Omental fat pad (tissue), 4 donors: Measurements from ENCODE around the gene BTBD8. TPM values are rescaled to one million over a fixed set of nuclear protein-coding genes. Genes with fewer than 3 reads are reported as not detected.
A peak's percentile ranks its signal among the peaks of the same experiment; 100 is the strongest.

Experiments
- ATAC-seq: fragments of 150-250 bp; one replicate; pipeline ENCODE4 v1.9.1; 2016; ENCODE audit warnings: mild to moderate bottlenecking, moderate library complexity; ENCODE audit not compliant: low FRiP score
- DNase-seq: peaks from one replicate; pipeline ENCODE4 v3.0.0-alpha.2; 2019; ENCODE audit warnings: low spot score
- total RNA-seq, 4 donors: library from RNA; depleted of rRNA; stranded (reverse); fragments of >200 nt; gene quantifications; one replicate each; pipeline ENCODE4 v1.1.0, GENCODE V29; 2016
- TF ChIP-seq, protein P1 (sequence below), 3 donors: fragments of 450-650 bp; IDR thresholded peaks; one replicate each; pipeline ENCODE4 v1.5.1; 2016 to 2017; ENCODE audit warnings: antibody characterized with exemption in 3 of 3, mild to moderate bottlenecking in 3 of 3, moderate library complexity in 2 of 3

BTBD8 gene
- 10 to 100 TPM in 1 of 4 donors, 1 to 10 TPM in 3; 2.0 to 12.3 (median 6.5) TPM for total RNA-seq

DNA sequence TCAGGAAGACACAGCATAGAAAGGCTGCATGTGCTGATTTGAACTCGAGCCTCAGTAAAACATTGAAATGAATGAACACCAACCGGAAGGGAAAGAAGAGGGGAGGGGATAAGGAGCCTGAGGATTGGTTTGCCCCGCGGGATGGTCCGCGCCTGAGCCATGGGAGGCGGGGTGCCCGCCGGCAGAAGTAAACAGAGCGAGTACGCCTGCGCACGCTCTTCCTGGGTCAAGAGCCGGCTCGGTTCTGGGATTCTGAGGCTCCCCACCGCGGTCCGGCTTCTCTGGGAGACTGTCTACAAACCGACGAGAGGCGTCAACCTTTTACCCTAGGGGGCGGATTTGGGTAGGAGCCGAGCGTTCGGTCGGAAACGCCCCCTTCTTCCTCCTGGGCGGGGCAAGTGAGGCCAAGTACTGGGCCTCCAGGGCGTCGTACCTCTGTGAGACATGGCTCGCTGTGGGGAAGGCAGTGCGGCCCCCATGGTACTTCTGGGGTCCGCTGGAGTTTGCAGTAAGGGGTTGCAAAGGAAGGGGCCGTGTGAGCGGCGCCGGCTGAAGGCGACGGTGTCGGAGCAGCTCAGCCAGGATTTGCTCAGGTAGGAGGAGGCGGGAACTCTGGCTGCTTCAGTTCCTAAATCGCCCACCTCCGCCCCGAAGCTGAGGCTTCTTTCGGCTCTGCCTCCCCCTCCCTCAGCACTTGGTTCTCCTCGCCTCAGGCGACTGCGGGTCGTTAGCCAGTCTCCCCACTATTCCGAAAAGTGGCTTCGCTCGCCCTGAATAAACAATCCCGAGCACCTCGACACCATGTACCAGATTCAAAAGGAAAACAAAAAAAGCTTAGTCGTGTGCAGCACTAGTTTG, at the start of gene BTBD8:
BTBD8 (plus strand) TSS at position 218 of the 858 bp plus-strand sequence; CDS start at position 445, 227 bp downstream.
- TF ChIP-seq, protein P1, sequence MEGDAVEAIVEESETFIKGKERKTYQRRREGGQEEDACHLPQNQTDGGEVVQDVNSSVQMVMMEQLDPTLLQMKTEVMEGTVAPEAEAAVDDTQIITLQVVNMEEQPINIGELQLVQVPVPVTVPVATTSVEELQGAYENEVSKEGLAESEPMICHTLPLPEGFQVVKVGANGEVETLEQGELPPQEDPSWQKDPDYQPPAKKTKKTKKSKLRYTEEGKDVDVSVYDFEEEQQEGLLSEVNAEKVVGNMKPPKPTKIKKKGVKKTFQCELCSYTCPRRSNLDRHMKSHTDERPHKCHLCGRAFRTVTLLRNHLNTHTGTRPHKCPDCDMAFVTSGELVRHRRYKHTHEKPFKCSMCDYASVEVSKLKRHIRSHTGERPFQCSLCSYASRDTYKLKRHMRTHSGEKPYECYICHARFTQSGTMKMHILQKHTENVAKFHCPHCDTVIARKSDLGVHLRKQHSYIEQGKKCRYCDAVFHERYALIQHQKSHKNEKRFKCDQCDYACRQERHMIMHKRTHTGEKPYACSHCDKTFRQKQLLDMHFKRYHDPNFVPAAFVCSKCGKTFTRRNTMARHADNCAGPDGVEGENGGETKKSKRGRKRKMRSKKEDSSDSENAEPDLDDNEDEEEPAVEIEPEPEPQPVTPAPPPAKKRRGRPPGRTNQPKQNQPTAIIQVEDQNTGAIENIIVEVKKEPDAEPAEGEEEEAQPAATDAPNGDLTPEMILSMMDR (IDR thresholded peaks at IDR 0.05), result no peak
- DNase-seq, result peak; percentile 51
- ATAC-seq, result peak; percentile 97

- ATAC-seq (no peak), DNase-seq (no peak)
- TF ChIP-seq, protein P1 (IDR thresholded peaks at IDR 0.05), result no peak
Measured at GRCh38 chr1:92030656-92031107, 49.5 kb upstream of the BTBD8 start.

DNA sequence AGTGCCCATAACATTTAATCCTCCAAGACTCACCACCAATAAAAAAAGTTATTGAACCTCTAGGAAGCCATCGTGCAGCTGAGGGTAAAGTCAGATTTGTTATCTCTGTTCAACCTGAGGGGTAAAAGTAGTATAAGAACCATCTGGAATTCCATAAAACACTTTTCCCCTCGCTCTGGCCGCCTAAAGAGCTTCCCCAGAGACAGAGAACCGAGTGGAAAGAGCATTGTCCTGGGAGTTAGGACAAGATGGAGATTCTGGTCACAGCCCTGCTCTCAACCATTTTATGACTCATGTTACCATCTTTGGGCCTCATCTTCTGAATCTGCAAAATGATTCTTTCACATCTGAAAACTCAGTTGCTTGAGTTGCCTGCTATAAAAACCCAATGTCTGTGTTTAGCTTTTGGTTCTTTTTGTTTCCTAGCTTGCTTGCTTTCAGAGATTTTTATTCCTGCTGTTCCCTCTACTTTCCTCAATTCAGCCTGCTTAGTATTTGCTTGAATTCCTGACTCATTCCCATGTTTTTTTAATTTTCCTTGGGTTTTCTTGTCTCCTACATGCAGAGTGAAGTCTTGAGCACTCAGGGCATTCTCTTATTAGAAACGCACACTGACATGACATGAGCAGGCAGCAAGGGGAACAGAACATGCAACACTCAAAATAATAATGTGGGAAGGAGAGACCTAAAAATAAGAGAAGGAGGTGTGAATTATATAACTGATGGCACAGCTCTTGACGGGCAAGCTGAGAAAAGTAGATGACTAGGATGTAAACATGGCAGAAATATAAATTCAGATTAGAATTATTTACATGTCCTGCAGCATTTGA, 48.6 kb upstream of the BTBD8 start:
- DNase-seq, result no peak
- no peak for ATAC-seq
- TF ChIP-seq, protein P1 (IDR thresholded peaks at IDR 0.05), result no peak

- TF ChIP-seq, protein P1 (IDR thresholded peaks at IDR 0.05), result no peak
- DNase-seq, result no peak
- ATAC-seq, result no peak
Measured at GRCh38 chr1:92037400-92037799, 42.7 kb upstream of the BTBD8 start.

DNA sequence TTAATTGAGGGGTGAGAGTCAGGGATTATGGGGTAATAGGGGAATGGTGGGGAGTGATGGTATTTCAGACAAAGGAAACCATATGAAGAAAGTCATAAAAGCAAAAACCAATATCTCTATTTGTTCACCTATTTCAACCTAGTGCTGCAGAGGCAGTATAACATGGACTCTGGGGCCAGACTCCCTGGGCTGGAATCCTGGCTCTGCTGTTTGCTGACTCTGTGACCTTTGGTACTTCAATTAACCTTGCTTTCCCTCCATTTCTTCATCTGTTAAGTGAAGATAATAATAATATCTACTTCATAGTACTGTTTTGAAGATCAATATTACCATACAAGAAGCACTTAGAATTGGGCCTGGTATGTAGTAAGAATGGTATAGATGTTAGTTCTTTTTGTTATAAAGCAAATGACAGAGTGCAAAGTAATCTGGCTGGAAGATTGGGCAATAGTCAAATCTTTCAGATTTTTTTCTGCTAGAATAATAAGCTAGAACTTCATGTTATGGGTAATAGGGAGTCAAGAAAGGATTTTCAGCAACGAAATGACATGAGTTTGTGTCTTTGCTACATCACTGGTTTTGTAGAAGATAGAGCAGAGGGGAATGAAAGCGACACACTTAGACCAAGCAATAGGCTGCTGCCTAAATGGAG, 41.3 kb upstream of the BTBD8 start:
- TF ChIP-seq, protein P1 (IDR thresholded peaks at IDR 0.05), result no peak
- DNase-seq (no peak), ATAC-seq (no peak)

- DNase-seq, result no peak
- TF ChIP-seq, protein P1 (IDR thresholded peaks at IDR 0.05), result no peak
- ATAC-seq, result no peak
Measured at GRCh38 chr1:92040971-92041370, 39.2 kb upstream of the BTBD8 start.
